Superior temporal gyrus (tissue), 1 donor: ENCODE data around the gene NUP62.
A peak's percentile ranks its signal among the peaks of the same experiment; 100 is the strongest.

ENCODE experiments used
- DNase-seq: peaks from one replicate; pipeline ENCODE4 v3.0.0-alpha.2; 2016; ENCODE audit errors: extremely low spot score

Gene NUP62

GRCh38 chr19:49881186-49881585 lies 48.1 kb downstream of the NUP62 start:
- DNase-seq: no peak

GRCh38 chr19:49880162-49880869 lies 49.0 kb downstream of the NUP62 start:
- DNase-seq: no peak

GRCh38 chr19:49879243-49879963 lies 49.9 kb downstream of the NUP62 start:
- DNase-seq: no peak

- DNase-seq: no peak
These were observed 50.6 kb downstream of the NUP62 start for GRCh38 chr19:49878744-49879070.

GRCh38 chr19:49877879-49878743 lies 51.2 kb downstream of the NUP62 start:
- DNase-seq: peak; percentile 87

GRCh38 chr19:49877020-49877878 lies 52.1 kb downstream of the NUP62 start, which contains the start of the genes AKT1S1 and TBC1D17:
AKT1S1 (minus strand) TSS chr19:49877355; CDS start chr19:49873295, 4,060 bp downstream.
TBC1D17 (plus strand) TSS chr19:49877702; CDS start chr19:49877724, 22 bp downstream.
- peak; percentile 100 for DNase-seq

GRCh38 chr19:49876422-49877019 lies 52.8 kb downstream of the NUP62 start:
- peak; percentile 99 for DNase-seq

GRCh38 chr19:49875857-49876421 lies 53.4 kb downstream of the NUP62 start:
- peak; percentile 73 for DNase-seq

GRCh38 chr19:49875177-49875576 lies 54.1 kb downstream of the NUP62 start:
- no peak for DNase-seq

- no peak for DNase-seq
These were observed 54.7 kb downstream of the NUP62 start for GRCh38 chr19:49874503-49875157.

- DNase-seq: no peak
These were observed 55.5 kb downstream of the NUP62 start for GRCh38 chr19:49873834-49874233.

GRCh38 chr19:49873129-49873521 lies 56.2 kb downstream of the NUP62 start:
- DNase-seq: no peak

- no peak for DNase-seq
These were observed 56.8 kb downstream of the NUP62 start for GRCh38 chr19:49872245-49873128.

- no peak for DNase-seq
These were observed 57.8 kb downstream of the NUP62 start for GRCh38 chr19:49871349-49871985.

GRCh38 chr19:49870309-49870901 lies 58.9 kb downstream of the NUP62 start:
- DNase-seq: no peak

- DNase-seq: peak; percentile 100
These were observed 59.6 kb downstream of the NUP62 start for GRCh38 chr19:49869484-49870308.

- DNase-seq: no peak
These were observed 60.3 kb downstream of the NUP62 start for GRCh38 chr19:49869009-49869483.
